Right lobe of liver (tissue), 6 donors: Measurements from ENCODE around the gene FHIT. TPM values are rescaled to one million over a fixed set of nuclear protein-coding genes. Genes with fewer than 3 reads are reported as not detected.

Source experiments
- ATAC-seq, 4 donors: fragments of 200-7000 bp; cut with Tn5 transposase; one replicate each; pipeline ENCODE4 v1.9.1; 2020; ENCODE audit warnings: mild to moderate bottlenecking in 4 of 4, moderate library complexity in 4 of 4
- DNase-seq, 3 donors: peaks; one replicate each; pipeline ENCODE4 v3.0.0-alpha.2; 2020
- H3K27ac ChIP-seq, 3 donors: fragments of 200-600 bp; one replicate each; pipeline ENCODE4 v1.8.0; 2022
- H3K27me3 ChIP-seq, 2 donors: fragments of 200-600 bp; one replicate each; pipeline ENCODE4 v1.8.0; 2022
- H3K36me3 ChIP-seq, 4 donors: fragments of 200-600 bp; sonication (generic) in 1 of 4; one replicate each; pipeline versions ENCODE4 v1.5.1 to v1.8.0; 2017 to 2022; ENCODE audit warnings: control low read depth in 1 of 4
- H3K4me1 ChIP-seq, 4 donors: fragments of 200-600 bp; sonication (generic) in 1 of 4; one replicate each; pipeline versions ENCODE4 v1.5.1 to v1.8.0; 2017 to 2022; ENCODE audit warnings: control low read depth in 1 of 4
- H3K4me3 ChIP-seq, 3 donors: fragments of 200-600 bp; one replicate each; pipeline ENCODE4 v1.8.0; 2022
- H3K9me3 ChIP-seq, 4 donors: fragments of 200-600 bp; sonication (generic) in 1 of 4; one replicate each; pipeline versions ENCODE4 v1.5.1 to v1.8.0; 2017 to 2022; ENCODE audit warnings: control low read depth in 1 of 4
- POLR2A ChIP-seq: fragments of 450-650 bp; IDR thresholded peaks from one replicate; pipeline ENCODE4 v1.6.1; 2017; ENCODE audit warnings: antibody characterized with exemption, mild to moderate bottlenecking
- WGBS: methylation state at CpG from one replicate; pipeline ENCODE4 v1.1.6; 2018; ENCODE audit warnings: low coverage, low lambda C conversion rate; ENCODE audit not compliant: insufficient coverage; ENCODE audit errors: missing lambda C conversion rate; 5-methylcytosine and 5-hydroxymethylcytosine counted together
- intact Hi-C, 2 donors: fragments of 100-400 bp; cut with DNase I; formaldehyde crosslinking; loops; one replicate each; pipeline versions ENCODE4 v1.11.2 to v1.14.1; 2022
- total RNA-seq, 6 experiments: library from RNA; depleted of rRNA in 2 of 6; stranded (reverse); fragments of >200 nt in 2 of 6; fragmentation: NEBNext Ultra II Directional in 3 of 6; extraction: Animal tissue kit (Norgen Biotek cat#: 25700) in 3 of 6; gene quantifications; one replicate each; pipeline versions ENCODE4 v1.1.0 to v1.2.4, GENCODE V29; 2016 to 2023
- TF ChIP-seq, protein P1 (sequence below), 4 donors: fragments of 200-600 bp in 3 of 4; fragments of 450-650 bp in 1 of 4; IDR thresholded peaks; one replicate each; pipeline versions ENCODE4 v1.5.1 to v1.8.0; 2016 to 2022; ENCODE audit warnings: antibody characterized with exemption in 4 of 4, mild to moderate bottlenecking in 2 of 4
- donor health status: DM: no; HTN: yes; CAD: no.
- donor health status: DM: no; HTN: no; CAD: no.
- donor health status: DM: no; HTN: no; CAD: no.
- donor health status: DM: no; HTN: yes; CAD: no.
- donor health status: DM: no; HTN: yes; CAD: no.

Gene FHIT
- total RNA-seq, 6 experiments from 2014 or later, result 6.6 to 11.2 (median 8.0) TPM

DNA sequence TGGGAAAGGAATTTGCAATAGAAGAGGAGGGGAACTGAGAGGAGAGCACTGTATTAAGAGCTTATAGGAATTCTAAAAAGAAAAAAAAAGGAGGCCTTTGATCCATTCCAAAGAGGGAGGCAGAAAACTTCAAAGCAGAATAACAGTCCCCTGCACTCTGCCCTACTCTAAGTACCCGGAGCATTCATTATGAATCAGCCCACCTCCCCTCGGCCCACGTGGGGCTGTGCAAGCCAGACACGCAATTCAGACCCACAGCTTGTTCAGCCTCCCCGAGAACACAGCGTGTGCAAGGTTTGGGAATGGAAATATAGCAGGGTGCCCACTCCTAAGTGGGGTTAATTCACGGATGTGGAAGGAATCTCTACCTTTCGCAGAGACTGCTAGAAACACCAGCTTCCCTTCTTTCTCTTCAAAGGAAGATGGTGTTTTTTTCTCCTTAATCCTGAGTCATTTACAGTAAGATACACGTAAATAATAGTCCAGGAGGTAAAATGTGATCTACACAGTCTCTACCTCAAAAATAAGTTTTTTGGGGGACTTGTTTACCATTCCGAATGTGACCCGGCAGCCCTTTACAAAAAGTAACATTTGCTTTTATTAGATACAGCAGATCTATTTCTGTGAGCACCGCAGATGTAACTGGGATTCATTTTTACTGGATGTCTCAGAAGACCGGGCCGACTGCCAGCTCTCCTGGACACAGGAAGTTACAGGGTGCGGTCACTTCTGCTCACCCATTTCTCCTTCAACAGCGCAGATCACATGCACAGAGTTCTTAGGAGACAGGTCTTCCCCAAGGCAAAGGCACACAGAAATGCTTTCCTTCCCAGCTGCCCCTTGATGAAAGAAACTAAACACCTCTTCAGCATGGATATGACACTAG, 1433.0 kb downstream of the FHIT start:
- no peak overlapping the region for H3K4me3 ChIP-seq
- peak; percentile 49 to 59 (median 56) for DNase-seq
- H3K27ac ChIP-seq, result no peak overlapping the region
- H3K4me1 ChIP-seq, result no peaks in the 10 kb centered on the region
- ATAC-seq, result peak; percentile 41 to 54 (median 48)
- TF ChIP-seq POLR2A, result no peak
- TF ChIP-seq, protein P1, sequence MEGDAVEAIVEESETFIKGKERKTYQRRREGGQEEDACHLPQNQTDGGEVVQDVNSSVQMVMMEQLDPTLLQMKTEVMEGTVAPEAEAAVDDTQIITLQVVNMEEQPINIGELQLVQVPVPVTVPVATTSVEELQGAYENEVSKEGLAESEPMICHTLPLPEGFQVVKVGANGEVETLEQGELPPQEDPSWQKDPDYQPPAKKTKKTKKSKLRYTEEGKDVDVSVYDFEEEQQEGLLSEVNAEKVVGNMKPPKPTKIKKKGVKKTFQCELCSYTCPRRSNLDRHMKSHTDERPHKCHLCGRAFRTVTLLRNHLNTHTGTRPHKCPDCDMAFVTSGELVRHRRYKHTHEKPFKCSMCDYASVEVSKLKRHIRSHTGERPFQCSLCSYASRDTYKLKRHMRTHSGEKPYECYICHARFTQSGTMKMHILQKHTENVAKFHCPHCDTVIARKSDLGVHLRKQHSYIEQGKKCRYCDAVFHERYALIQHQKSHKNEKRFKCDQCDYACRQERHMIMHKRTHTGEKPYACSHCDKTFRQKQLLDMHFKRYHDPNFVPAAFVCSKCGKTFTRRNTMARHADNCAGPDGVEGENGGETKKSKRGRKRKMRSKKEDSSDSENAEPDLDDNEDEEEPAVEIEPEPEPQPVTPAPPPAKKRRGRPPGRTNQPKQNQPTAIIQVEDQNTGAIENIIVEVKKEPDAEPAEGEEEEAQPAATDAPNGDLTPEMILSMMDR (IDR thresholded peaks at IDR 0.05), result no peak
- no peaks in the 10 kb centered on the region for H3K27me3 ChIP-seq
- intact Hi-C loops, result no loop called here
- H3K36me3 ChIP-seq, result no peaks in the 10 kb centered on the region
- H3K9me3 ChIP-seq, result no peaks in the 10 kb centered on the region
- WGBS, result 61% methylated on average over 15 of the region's 16 CpGs

DNA sequence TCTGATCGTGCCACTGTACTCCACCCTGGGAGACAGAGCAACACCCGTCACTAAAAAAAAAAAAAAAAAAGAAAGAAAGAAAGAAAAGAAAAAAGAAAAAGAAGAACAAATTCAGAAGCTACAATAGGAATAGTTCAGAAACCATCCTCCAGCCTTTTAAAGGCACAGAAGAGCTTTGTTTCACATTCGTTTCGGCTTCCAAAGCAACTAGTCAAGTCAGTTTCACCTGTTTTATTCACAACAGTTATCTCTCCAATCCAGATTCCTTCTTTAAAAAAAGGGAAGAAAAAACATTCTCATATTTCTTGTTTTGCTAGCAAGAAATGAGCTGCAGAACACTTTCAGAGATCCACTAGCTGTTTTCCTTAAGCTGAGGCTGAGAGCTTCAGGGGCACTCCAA, 1433.7 kb downstream of the FHIT start:
- 68% methylated on average over 4 of the region's 4 CpGs for WGBS

DNA sequence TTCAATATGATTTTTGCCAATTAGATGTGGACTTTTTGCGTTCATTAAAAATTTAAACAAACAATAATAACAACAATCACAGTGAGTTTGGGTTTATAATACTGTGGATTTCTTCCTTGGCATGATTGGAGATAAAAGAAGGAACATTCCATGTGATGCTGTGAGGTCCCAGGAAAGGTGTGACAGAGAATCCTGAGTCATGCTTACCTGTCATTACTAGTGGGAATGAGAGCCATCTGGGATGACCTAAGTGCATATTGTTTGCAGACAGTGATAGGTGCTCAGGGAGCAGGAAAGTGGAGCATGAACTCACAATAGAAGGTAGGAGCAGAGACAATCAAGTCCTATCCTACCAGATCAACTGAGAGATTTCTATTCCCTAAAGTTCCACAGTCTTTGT, 1434.9 kb downstream of the FHIT start:
- TF ChIP-seq POLR2A, result no peak
- TF ChIP-seq, protein P1 (IDR thresholded peaks at IDR 0.05), result no peak
- 93% methylated on average over 1 of the region's 1 CpG for WGBS
- ATAC-seq (no peak), DNase-seq (no peak)
- Histone ChIP-seq H3K27ac (no peak overlapping the region), H3K36me3 (no peaks in the 10 kb centered on the region), H3K4me3 (no peak overlapping the region), H3K27me3 (no peaks in the 10 kb centered on the region), H3K9me3 (no peaks in the 10 kb centered on the region), H3K4me1 (no peaks in the 10 kb centered on the region)
- intact Hi-C loops, result no loop called here

More for the DNA sequence above, 1433.7 kb downstream of the FHIT start:
- no peak overlapping the region for H3K4me3 ChIP-seq
- ATAC-seq (no peak), DNase-seq (no peak)
- intact Hi-C loops, result no loop called here
- no peak for TF ChIP-seq POLR2A
- TF ChIP-seq, protein P1 (IDR thresholded peaks at IDR 0.05), result no peak
- no peaks in the 10 kb centered on the region for H3K9me3 ChIP-seq
- no peaks in the 10 kb centered on the region for H3K27me3 ChIP-seq
- no peak overlapping the region for H3K27ac ChIP-seq
- no peaks in the 10 kb centered on the region for H3K4me1 ChIP-seq
- H3K36me3 ChIP-seq, result no peaks in the 10 kb centered on the region

DNA sequence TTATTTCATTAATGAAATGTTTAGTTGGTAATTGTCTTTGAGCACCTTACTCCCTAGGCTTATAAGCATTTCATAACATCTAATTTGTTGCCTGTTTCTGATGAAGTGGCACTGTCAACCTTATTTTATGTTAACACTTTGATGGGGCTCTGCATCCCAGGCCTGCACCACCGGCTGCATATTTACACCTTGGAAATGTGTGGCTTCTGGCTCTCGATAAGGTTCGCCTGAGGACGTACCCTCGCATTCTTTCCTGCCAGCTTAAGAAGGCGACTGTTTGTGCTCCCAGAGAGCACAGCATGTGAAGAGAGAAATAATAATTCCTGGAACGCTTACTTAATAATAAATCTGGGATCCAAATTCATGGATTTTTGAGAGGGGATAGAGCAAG, 1438.1 kb downstream of the FHIT start:
- Histone ChIP-seq H3K27me3 (no peaks in the 10 kb centered on the region), H3K4me3 (no peak overlapping the region), H3K36me3 (no peaks in the 10 kb centered on the region), H3K4me1 (no peaks in the 10 kb centered on the region), H3K9me3 (no peaks in the 10 kb centered on the region), H3K27ac (no peak overlapping the region)
- intact Hi-C loops, result no loop called here
- DNase-seq (no peak), ATAC-seq (no peak)
- TF ChIP-seq, protein P1 (IDR thresholded peaks at IDR 0.05), result no peak
- TF ChIP-seq POLR2A, result no peak
- WGBS, result 83% methylated on average over 7 of the region's 7 CpGs
